GM21526 (cell line): ENCODE results near the gene TMEM176B.

Experiments used
- ATAC-seq: cut with Tn5 transposase; IDR thresholded peaks from one replicate; pipeline ENCODE4 v1.9.1; 2021; ENCODE audit warnings: moderate library complexity; ENCODE audit not compliant: unreplicated experiment, low FRiP score

Gene TMEM176B

GRCh38 chr7:150754951-150755350 lies 45.2 kb downstream of the TMEM176B start:
- no peak for ATAC-seq

DNA sequence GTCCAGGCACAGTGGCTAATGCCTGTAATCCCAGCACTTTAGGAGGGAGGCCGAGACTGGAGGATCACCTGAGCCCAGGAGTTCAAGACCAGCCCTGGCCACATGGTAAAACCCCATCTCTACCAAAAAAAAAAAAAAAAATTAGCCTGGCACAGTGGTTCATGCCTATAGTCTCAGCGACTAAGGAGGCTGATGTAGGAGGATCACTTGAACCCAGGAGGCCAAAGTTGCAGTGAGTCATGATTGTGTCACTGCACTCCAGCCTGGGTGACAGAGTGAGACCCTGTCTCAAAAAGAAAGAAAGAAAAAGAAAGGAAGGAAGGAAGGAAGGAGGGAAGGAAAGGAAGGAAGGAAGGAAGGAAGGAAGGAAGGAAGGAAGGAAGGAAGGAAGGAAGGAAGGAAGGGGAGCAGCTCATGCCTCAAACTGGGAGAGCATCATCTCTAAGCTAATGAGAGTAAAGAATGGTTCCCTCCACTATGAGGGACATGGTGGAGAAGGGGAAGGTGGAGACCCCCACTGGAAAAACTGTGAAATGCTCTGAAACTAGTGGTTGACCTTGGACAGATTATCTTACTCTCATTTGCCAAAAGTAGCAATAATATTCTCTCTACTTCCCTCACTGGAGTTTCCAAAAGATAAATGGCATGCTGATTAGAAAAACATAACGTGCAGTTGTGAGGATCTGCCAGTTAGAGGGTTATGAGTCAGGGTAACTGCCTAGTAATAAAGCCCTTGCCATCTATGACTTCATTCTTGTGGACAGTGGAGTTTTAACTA lies 46.1 kb downstream of the TMEM176B start:
- ATAC-seq: no peak

DNA sequence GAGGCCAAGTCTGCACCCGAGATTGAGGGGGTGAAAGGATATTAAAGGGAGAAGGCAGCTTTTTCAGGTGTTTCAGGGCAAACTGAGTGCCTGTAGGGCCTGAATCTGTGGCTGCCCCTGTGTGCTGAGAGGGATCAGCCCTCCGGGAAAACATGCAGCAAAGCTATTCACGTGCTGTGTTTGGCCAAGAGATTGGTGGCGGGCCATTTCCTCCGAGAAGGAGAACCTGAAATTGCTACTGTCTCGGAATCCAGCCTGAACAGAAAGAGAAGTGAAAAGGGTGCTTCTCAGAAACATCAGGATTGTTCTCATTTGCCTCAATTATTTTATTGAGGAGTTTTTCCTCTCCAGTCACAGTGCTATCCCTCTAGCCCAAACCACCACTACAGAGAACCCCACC lies 46.9 kb downstream of the TMEM176B start:
- no peak for ATAC-seq

DNA sequence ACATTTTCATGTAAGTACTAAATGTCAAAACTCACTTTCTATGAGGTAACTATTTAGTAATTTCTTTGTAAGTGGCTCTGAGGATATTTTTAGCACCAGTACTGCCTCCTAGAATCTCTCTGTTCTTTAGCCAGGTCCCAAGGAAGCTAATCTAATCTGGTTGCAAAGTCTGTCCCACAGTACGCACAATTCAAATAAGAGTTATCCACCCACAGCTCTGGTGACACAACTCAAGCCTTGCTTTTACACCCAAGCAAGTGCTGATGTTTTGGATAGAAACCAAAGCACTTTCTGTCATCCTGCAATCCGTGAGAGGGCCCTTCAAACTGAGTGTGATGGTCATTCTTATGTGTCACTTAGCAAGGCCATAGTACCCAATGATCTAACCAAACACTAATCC lies 48.5 kb downstream of the TMEM176B start:
- ATAC-seq: no peak

GRCh38 chr7:150748376-150748775 lies 51.8 kb downstream of the TMEM176B start:
- no peak for ATAC-seq

GRCh38 chr7:150746921-150747320 lies 53.2 kb downstream of the TMEM176B start:
- ATAC-seq: no peak

DNA sequence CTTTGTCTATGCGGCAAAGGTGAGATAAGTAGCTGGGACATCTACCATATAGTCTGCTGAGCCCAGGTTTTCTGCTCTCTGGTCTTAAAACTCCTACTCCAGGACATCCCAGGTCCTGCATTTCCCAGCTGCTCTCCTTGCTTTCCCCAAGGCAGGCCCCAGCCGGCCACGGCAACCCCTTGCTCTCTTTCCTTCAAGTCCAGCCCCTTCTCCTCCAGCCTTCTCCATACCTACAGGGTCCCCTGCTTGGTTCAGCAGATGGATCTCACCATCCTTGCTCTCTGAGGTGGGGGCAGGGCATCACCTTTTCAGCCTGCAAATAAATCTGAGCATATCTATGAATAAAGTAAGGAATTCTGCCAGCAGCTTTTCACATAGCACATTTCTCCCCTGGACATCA lies 54.3 kb downstream of the TMEM176B start:
- no peak for ATAC-seq

DNA sequence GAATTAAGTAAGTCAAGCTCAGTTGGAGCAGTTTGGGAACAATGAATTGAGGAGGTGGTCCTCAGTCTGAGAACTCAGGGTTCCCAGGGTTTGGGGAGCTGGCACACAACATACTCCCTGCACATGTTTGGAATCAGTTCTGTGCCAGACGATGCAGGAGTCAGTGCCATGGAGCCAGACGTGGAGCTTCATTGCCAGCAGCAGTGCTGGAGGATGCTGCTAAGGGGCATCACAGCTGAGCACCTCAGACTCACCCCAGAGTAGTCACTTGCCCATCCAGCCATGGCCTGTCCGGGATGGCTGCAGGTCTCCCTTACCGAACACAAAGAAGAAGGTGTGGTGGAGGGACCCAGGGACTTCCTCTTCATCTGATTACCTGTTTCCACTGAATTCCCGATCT lies 55.1 kb downstream of the TMEM176B start:
- no peak for ATAC-seq

DNA sequence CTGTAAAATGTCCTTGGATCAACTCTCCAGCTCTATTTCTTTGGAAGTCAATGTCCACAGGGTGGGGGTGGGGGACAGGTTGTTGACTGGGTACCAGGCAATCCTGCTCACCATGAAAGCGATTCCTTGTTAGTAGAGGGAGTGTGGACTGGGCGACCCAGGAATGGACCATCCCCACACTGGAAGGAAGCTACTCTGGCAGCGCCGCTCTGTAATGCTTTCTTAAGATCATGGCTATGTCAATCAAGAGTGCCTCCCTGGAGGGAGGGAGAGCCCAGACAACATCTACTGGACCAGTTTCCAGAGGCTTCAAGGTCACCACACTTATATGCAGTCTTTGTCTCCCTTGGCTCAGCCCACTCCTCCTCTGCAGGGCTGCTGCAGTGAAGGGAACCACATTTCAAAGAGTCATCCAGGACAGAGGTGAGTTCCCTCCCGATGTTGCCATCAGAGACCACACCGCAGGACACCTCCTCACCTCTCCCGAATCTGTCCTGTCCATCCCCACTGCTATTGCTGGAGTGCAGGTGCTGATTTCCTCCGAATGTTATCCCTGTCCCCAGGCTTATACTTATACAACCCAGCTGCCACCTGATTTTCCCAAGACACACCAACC lies 56.0 kb downstream of the TMEM176B start:
- ATAC-seq: no peak

DNA sequence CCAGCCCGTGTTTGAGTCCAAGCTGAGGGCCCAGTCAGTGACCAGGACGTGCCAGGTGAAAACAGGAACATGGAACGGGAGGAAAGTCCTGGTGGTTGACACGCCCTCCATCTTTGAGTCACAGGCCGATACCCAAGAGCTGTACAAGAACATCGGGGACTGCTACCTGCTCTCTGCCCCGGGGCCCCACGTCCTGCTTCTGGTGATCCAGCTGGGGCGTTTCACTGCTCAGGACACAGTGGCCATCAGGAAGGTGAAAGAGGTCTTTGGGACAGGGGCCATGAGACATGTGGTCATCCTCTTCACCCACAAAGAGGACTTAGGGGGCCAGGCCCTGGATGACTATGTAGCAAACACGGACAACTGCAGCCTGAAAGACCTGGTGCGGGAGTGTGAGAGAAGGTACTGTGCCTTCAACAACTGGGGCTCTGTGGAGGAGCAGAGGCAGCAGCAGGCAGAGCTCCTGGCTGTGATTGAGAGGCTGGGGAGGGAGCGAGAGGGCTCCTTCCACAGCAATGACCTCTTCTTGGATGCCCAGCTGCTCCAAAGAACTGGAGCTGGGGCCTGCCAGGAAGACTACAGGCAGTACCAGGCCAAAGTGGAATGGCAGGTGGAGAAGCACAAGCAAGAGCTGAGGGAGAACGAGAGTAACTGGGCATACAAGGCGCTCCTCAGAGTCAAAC lies 57.7 kb downstream of the TMEM176B start:
- no peak for ATAC-seq
